Measurements from ENCODE around the gene COIL. TPM values are rescaled to one million over a fixed set of nuclear protein-coding genes. Genes with fewer than 3 reads are reported as not detected.

Gene COIL
- polyA plus RNA-seq, 12 donors: 16.2 to 22.0 (median 18.8) TPM; not detected in 1

Other genes starting within 250 kb of the COIL start
- 1 to 10 TPM in 10 of 12 donors, not detected in 2; 1.4 to 3.6 (median 1.9) TPM for gene C17orf67, start 127.1 kb downstream of the COIL start, polyA plus RNA-seq (ENCODE audit: insufficient read length in 12 of 12)
- 10 to 100 TPM in 1 of 12 donors, 1 to 10 TPM in 10, not detected in 1; 3.2 to 16.0 (median 6.6) TPM for gene DGKE, start 126.9 kb downstream of the COIL start, polyA plus RNA-seq (ENCODE audit: insufficient read length in 12 of 12)
- 10 to 100 TPM in 11 of 12 donors, not detected in 1; 12.2 to 36.7 (median 15.4) TPM for gene TRIM25, start 47.0 kb downstream of the COIL start, polyA plus RNA-seq (ENCODE audit: insufficient read length in 12 of 12)
- 10 to 100 TPM in 11 of 12 donors, not detected in 1; 10.8 to 25.0 (median 18.1) TPM for gene SCPEP1, start 17.1 kb upstream of the COIL start, polyA plus RNA-seq (ENCODE audit: insufficient read length in 12 of 12)
- gene AKAP1, start 124.2 kb upstream of the COIL start, polyA plus RNA-seq (ENCODE audit: insufficient read length in 12 of 12): 10 to 100 TPM in 11 of 12 donors, not detected in 1; 45.8 to 86.5 (median 61.3) TPM

Data from muscle of arm (tissue), 12 donors.